GM12801 (cell line): ENCODE measurements around the gene LYST.

Experiments used
- TF ChIP-seq, protein P1 (sequence below): IDR thresholded peaks from one replicate; pipeline ENCODE4 v1.5.1; 2011; ENCODE audit warnings: control low read depth; ENCODE audit not compliant: insufficient read length; ENCODE audit errors: extremely low read depth

The LYST gene

DNA sequence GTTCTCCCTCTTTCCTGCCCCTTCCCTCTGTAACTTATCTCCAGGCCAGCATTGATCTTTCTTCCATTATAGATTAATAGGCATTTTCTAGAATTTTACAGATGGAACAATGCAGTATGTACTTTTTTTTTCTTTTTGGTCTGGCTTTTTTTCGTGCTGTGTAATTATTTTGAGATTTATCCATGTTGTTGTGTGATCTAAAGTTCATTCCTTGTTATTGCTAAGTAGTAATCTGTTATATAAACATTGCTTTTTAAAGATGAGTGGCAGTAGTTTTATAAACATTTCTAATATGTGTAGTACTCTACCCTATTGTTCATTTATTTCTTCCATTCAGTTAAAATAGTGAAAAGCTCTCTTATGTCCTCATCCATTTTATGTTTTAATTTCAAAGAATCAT, 5.9 kb downstream of the LYST start:
- TF ChIP-seq, protein P1, sequence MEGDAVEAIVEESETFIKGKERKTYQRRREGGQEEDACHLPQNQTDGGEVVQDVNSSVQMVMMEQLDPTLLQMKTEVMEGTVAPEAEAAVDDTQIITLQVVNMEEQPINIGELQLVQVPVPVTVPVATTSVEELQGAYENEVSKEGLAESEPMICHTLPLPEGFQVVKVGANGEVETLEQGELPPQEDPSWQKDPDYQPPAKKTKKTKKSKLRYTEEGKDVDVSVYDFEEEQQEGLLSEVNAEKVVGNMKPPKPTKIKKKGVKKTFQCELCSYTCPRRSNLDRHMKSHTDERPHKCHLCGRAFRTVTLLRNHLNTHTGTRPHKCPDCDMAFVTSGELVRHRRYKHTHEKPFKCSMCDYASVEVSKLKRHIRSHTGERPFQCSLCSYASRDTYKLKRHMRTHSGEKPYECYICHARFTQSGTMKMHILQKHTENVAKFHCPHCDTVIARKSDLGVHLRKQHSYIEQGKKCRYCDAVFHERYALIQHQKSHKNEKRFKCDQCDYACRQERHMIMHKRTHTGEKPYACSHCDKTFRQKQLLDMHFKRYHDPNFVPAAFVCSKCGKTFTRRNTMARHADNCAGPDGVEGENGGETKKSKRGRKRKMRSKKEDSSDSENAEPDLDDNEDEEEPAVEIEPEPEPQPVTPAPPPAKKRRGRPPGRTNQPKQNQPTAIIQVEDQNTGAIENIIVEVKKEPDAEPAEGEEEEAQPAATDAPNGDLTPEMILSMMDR: no peak

- TF ChIP-seq, protein P1: no peak
These were observed 6.9 kb downstream of the LYST start for GRCh38 chr1:235859789-235860188.

- TF ChIP-seq, protein P1: no peak
These were observed 7.9 kb downstream of the LYST start for GRCh38 chr1:235858766-235859165.

DNA sequence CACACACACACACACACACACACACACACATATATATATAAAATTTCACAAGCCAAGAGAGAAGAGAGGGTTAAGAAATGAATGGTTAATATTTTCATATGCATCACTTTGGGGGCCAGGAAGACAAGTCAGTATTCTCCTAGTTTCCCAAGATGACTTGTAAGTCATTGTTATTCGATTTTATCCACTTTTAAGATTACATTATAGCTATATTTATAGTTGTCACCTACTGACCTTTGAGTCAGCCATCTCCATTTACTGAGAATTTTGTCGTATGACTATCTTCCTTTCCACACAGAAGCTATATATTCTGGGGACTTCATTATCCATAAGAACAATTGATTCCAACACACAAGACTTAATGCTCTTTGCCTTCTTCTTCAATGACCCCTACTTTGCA, 8.9 kb downstream of the LYST start:
- TF ChIP-seq, protein P1: no peak

GRCh38 chr1:235855811-235856429, 10.8 kb downstream of the LYST start:
- TF ChIP-seq, protein P1: no peak

DNA sequence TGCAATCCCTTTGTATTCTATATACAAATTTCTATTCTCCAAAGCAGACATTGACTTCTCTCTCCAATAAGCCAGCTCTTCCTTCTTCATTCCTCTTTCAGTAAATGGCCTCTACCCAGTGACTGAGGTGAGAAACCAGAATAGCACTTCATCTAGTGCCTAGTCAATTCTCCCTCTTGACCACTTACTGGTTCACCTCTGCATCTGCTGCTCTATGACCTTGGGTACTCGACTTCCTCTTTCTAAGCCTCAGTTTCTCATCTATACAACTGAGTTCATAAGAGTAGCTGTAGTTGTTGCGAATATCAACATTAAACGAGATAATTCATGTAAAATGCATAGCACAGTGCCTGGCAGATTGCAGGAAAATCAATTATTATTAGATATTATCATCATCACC, 12.4 kb downstream of the LYST start:
- TF ChIP-seq, protein P1: no peak

- TF ChIP-seq, protein P1: no peak
These were observed 13.1 kb downstream of the LYST start for GRCh38 chr1:235853653-235854052.
